Measurements from ENCODE around the gene SNHG17. TPM values are rescaled to one million over a fixed set of nuclear protein-coding genes. Genes with fewer than 3 reads are reported as not detected.

SNHG17 gene
- total and polyA plus RNA-seq, 9 of the 15 experiments (the other 6 are each of a cell fraction or from before 2014, with no cell fraction given): 29.8 to 106 (median 57.7) TPM

- Histone ChIP-seq H3K27ac (ENCODE audit: extremely low read depth, low read depth, low read length) (no peak overlapping the region), H3K36me3 (ENCODE audit: control insufficient read depth, insufficient read depth, low read length) (peaks cover 76% of the 10 kb centered on the region), H3K27me3 (ENCODE audit: control insufficient read depth in 2 of 2, insufficient read depth in 2 of 2, low read length in 2 of 2) (no peaks in the 10 kb centered on the region), H2AFZ (ENCODE audit: low read depth, low read length) (no peak overlapping the region), H3K4me1 (replicated peaks in 1 of 2; ENCODE audit: control insufficient read depth in 2 of 2, insufficient read depth in 2 of 2, low read length in 2 of 2) (peaks cover 20 to 31% of the 10 kb centered on the region in 2 experiments; a peak in 4 of 5 replicates), H3K79me2 (ENCODE audit: control insufficient read depth, insufficient read depth, low read length) (peaks cover 79% of the 10 kb centered on the region), H3K9me3 (replicated peaks; ENCODE audit: control insufficient read depth, insufficient read depth, low read depth, low read length) (no peaks in the 10 kb centered on the region), H3K9me1 (ENCODE audit: control insufficient read depth, insufficient read depth, low read length) (peaks cover 16% of the 10 kb centered on the region), H3K4me3 (peak overlapping the region; percentile 95; the same call in 1 of the 2 replicates), H3K4me2 (ENCODE audit: insufficient read depth, low read length) (peak overlapping the region; percentile 45), H3K9ac (ENCODE audit: insufficient read depth in 1 of 2, low read depth in 2 of 2, low read length in 2 of 2) (peak overlapping the region; percentile 6 to 41; a peak in 1 of 4 replicates), H4K20me1 (replicated peaks; ENCODE audit: control insufficient read depth, insufficient read depth, low read length) (peaks cover 67% of the 10 kb centered on the region)
- FAIRE-seq (no peak), ATAC-seq (no peak), DNase-seq (ENCODE audit: extremely low read depth in 1 of 4, low spot score in 3 of 4) (no peak)
- ChIA-PET POLR2A (interaction anchor here (0.6 to 5.6 kb wide), 10 partner anchors 8 to 193 kb away, joined by 3 to 130 read pairs (median 6); partner anchors contain the start of gene RALGAPB), CTCF (ENCODE audit: low intra/inter-chr PET ratio) (no interaction called here)
- intact Hi-C loops (cut with micrococcal nuclease) (no loop called here), in situ Hi-C loops (cut with MboI) (no loop called here)
- no TSS peak for BruUV-seq (replicated peaks)
- 79% methylated on average over 6 of the region's 6 CpGs for WGBS (ENCODE audit: insufficient coverage, low coverage, missing lambda C conversion rate)
- no peak for TF ChIP-seq SIRT6 (IDR thresholded peaks at IDR 0.05; ENCODE audit: low read depth, low read length)
- TF ChIP-seq DMBX1 (CRISPR knock-in tag; IDR thresholded peaks at IDR 0.05; ENCODE audit: borderline replicate concordance): no peak
- no peak for TF ChIP-seq CHD7 (IDR thresholded peaks at IDR 0.05; ENCODE audit: low read depth, low read length)
- no peak for TF ChIP-seq GABPA (tag; conservative IDR thresholded peaks at IDR 0.05; ENCODE audit: low read depth)
- no peak for TF ChIP-seq MTA1 (IDR thresholded peaks at IDR 0.05; ENCODE audit: borderline replicate concordance)
- 0 out of 2 replicates have a peak, but pooled peaks have one; percentile 12 for TF ChIP-seq E2F5 (CRISPR knock-in tag; IDR thresholded peaks at IDR 0.05)
- TF ChIP-seq ZNF583 (CRISPR knock-in tag; IDR thresholded peaks at IDR 0.05): no peak
- TF ChIP-seq SNRNP70 (optimal IDR thresholded peaks at IDR 0.05; ENCODE audit: low read depth, low read length): no peak
- no peak for TF ChIP-seq HES1 (IDR thresholded peaks at IDR 0.05; ENCODE audit: low read depth)
Measured at GRCh38 chr20:38432292-38432691, 2.8 kb downstream of the SNHG17 start.

All from K562 (cell line).